Activated B cell treated with CpG ODN at 0.5 μM for 24 hours (primary cell): Measurements from ENCODE around the gene CDCA3. TPM values are rescaled to one million over a fixed set of nuclear protein-coding genes. Genes with fewer than 3 reads are reported as not detected.

Experiments used
- ATAC-seq: fragments of 200-7000 bp; cut with Tn5 transposase; one replicate; pipeline ENCODE4 v1.10.0; 2021; ENCODE audit warnings: low read depth, mild to moderate bottlenecking, moderate library complexity
- CTCF ChIA-PET: fragments of 350-600 bp; sonication (Branson Sonifier 250); formaldehyde crosslinking; loops from one replicate; lab custom pipeline; 2021; ENCODE audit warnings: antibody characterized with exemption; lab: Charles Lee
- POLR2A ChIA-PET: fragments of 350-600 bp; sonication (Branson Sonifier 250); formaldehyde crosslinking; loops from one replicate; lab custom pipeline; 2021; ENCODE audit warnings: antibody characterized with exemption; lab: Charles Lee
- DNase-seq: peaks from one replicate; pipeline ENCODE4 v3.0.0; 2022
- H3K27ac Mint-ChIP-seq: one replicate; pipeline ENCODE4 v1.8.0; 2020; ENCODE audit warnings: mixed read lengths
- H3K27me3 Mint-ChIP-seq: one replicate; pipeline ENCODE4 v1.8.0; 2021; ENCODE audit warnings: mixed read lengths
- H3K36me3 Mint-ChIP-seq: one replicate; pipeline ENCODE4 v1.8.0; 2021; ENCODE audit warnings: low read depth, mixed read lengths
- H3K4me1 Mint-ChIP-seq: one replicate; pipeline ENCODE4 v1.8.0; 2021; ENCODE audit warnings: mixed read lengths
- H3K4me3 Mint-ChIP-seq: one replicate; pipeline ENCODE4 v1.8.0; 2020; ENCODE audit warnings: mild to moderate bottlenecking, mixed read lengths
- H3K9me3 Mint-ChIP-seq: one replicate; pipeline ENCODE4 v1.8.0; 2020; ENCODE audit warnings: mixed read lengths
- CTCF ChIP-seq: fragments of 200-600 bp; IDR thresholded peaks from one replicate; pipeline ENCODE4 v1.8.0; 2022; ENCODE audit warnings: antibody characterized with exemption, mild to moderate bottlenecking
- intact Hi-C: fragments of 100-400 bp; cut with micrococcal nuclease; formaldehyde crosslinking; loops from one replicate; pipeline ENCODE4 v1.15.1; 2024
- total RNA-seq: library from RNA; stranded (reverse); gene quantifications from 2 replicates; pipeline ENCODE4 v1.2.3, GENCODE V29; 2022

CDCA3 gene
- total RNA-seq, 1 donor from 2014 or later, result 1.6 TPM

DNA sequence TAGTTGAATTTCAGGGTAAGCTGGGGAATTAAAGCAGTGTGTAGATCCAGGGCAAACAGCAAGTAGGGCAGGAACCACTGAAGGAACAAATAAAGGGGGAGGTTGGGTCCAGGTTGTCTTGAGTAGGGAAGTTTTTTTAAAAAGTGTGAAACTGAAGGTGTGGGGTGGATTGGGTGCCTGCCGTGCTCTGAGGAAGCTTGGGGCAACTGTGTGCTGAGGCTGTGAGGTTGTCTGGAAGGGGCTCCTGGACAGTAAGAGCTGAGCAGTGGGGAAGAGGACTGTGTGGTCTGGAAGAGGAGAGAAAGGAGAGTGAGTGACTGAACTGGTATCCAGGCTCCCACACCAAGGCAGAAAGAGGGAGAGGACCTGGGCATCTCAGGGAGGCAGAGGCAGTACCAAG lies 40.3 kb downstream of the CDCA3 start:
- no peak overlapping the region for H3K27ac Mint-ChIP-seq
- no peak overlapping the region for H3K4me3 Mint-ChIP-seq
- no peaks in the 10 kb centered on the region for H3K27me3 Mint-ChIP-seq
- DNase-seq, result no peak
- no peak for TF ChIP-seq CTCF
- H3K4me1 Mint-ChIP-seq, result peaks cover 12% of the 10 kb centered on the region
- ATAC-seq, result no peak
- no peaks in the 10 kb centered on the region for H3K9me3 Mint-ChIP-seq
- intact Hi-C loops, result no loop called here
- no peaks in the 10 kb centered on the region for H3K36me3 Mint-ChIP-seq
- CTCF ChIA-PET, result interaction anchor here (1.2 kb wide), 1 partner anchor 44 kb away, joined by 3 read pairs; no protein-coding TSS in a partner anchor
- POLR2A ChIA-PET, result no interaction called here

GRCh38 chr12:6809056-6809455 lies 42.0 kb downstream of the CDCA3 start:
- POLR2A ChIA-PET, result interaction anchor here (0.7 kb wide), 1 partner anchor 12 kb away, joined by 3 read pairs; no protein-coding TSS in a partner anchor
- Mint-ChIP-seq H3K27me3 (peaks cover 1% of the 10 kb centered on the region), H3K9me3 (no peaks in the 10 kb centered on the region), H3K4me3 (no peak overlapping the region), H3K4me1 (peaks cover 12% of the 10 kb centered on the region), H3K36me3 (no peaks in the 10 kb centered on the region), H3K27ac (no peak overlapping the region)
- DNase-seq, result no peak
- no peak for TF ChIP-seq CTCF
- no peak for ATAC-seq
- CTCF ChIA-PET, result no interaction called here
- intact Hi-C loops, result no loop called here

GRCh38 chr12:6807170-6807569 lies 43.9 kb downstream of the CDCA3 start:
- CTCF ChIA-PET, result no interaction called here

DNA sequence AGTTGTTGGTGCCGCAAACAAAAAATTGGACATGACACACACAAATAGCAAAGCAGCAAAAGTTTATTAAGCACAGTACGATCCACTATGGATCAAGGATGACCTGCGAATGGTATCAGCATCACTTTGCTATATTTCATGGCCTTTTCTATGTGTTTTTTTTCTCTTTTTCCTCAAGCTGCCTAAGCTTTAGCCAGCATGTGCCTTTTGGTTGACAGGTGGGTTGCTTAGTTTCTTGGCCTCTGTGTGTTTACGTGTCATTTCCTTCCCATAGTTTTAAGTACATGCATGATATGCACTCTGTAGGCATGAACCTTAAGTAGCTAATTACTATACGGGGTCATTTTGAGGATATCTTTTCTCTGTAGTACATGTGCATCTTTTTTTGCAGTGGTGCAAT lies 51.9 kb downstream of the CDCA3 start:
- peaks cover 30% of the 10 kb centered on the region for H3K27me3 Mint-ChIP-seq
- ChIA-PET CTCF (no interaction called here), POLR2A (no interaction called here)
- no peak overlapping the region for H3K27ac Mint-ChIP-seq
- no peaks in the 10 kb centered on the region for H3K9me3 Mint-ChIP-seq
- ATAC-seq, result no peak
- DNase-seq, result no peak
- H3K4me1 Mint-ChIP-seq, result no peaks in the 10 kb centered on the region
- H3K36me3 Mint-ChIP-seq, result no peaks in the 10 kb centered on the region
- no peak overlapping the region for H3K4me3 Mint-ChIP-seq
- intact Hi-C loops, result no loop called here
- no peak for TF ChIP-seq CTCF

More at GRCh38 chr12:6807170-6807569, 43.9 kb downstream of the CDCA3 start:
- POLR2A ChIA-PET, result no interaction called here
- Mint-ChIP-seq H3K27me3 (peaks cover 2% of the 10 kb centered on the region), H3K27ac (no peak overlapping the region), H3K36me3 (no peaks in the 10 kb centered on the region), H3K9me3 (no peaks in the 10 kb centered on the region), H3K4me1 (peaks cover 1% of the 10 kb centered on the region), H3K4me3 (no peak overlapping the region)
- DNase-seq (no peak), ATAC-seq (no peak)
- no peak for TF ChIP-seq CTCF
- intact Hi-C loops, result no loop called here

Other genes starting within 250 kb of the CDCA3 start
- gene CHD4, start 243.9 kb downstream of the CDCA3 start, total RNA-seq, result 342 and 345 TPM in 2 replicates
- gene LPAR5, start 215.3 kb downstream of the CDCA3 start, total RNA-seq, result 27.7 and 30.4 TPM in 2 replicates
- 5.4 and 7.7 TPM in 2 replicates for gene ACRBP, start 203.9 kb downstream of the CDCA3 start, total RNA-seq
- gene ING4, start 188.2 kb downstream of the CDCA3 start, total RNA-seq, result 31.6 and 39.2 TPM in 2 replicates
- gene ZNF384, start 161.9 kb downstream of the CDCA3 start, total RNA-seq, result 81.7 and 98.6 TPM in 2 replicates
- 0.24 and 0.40 TPM in 2 replicates for gene PIANP, start 150.5 kb downstream of the CDCA3 start, total RNA-seq
- gene COPS7A, start 127.2 kb downstream of the CDCA3 start, total RNA-seq, result 28.1 and 35.8 TPM in 2 replicates
- gene MLF2, start 98.1 kb downstream of the CDCA3 start, total RNA-seq, result 102 and 105 TPM in 2 replicates
- 4.8 and 6.4 TPM in 2 replicates for gene PTMS, start 84.9 kb downstream of the CDCA3 start, total RNA-seq
- 0.12 TPM in 1 of 2 replicates, not detected in the other for gene LAG3, start 78.8 kb downstream of the CDCA3 start, total RNA-seq
- 0.22 and 0.32 TPM in 2 replicates for gene CD4, start 61.8 kb downstream of the CDCA3 start, total RNA-seq
- not detected in 2 replicates for gene GPR162, start 29.5 kb downstream of the CDCA3 start, total RNA-seq
- gene P3H3, start 22.9 kb downstream of the CDCA3 start, total RNA-seq, result not detected in 2 replicates
- gene GNB3, start 10.4 kb downstream of the CDCA3 start, total RNA-seq, result 0.51 and 0.60 TPM in 2 replicates
- 108 and 110 TPM in 2 replicates for gene USP5, start 864 bp upstream of the CDCA3 start, total RNA-seq
- 306 and 318 TPM in 2 replicates for gene TPI1, start 16.2 kb upstream of the CDCA3 start, total RNA-seq
- 14.4 and 16.2 TPM in 2 replicates for gene SPSB2, start 22.0 kb upstream of the CDCA3 start, total RNA-seq
- gene LRRC23, start 53.5 kb upstream of the CDCA3 start, total RNA-seq, result 7.7 and 8.8 TPM in 2 replicates
- gene ENO2, start 63.3 kb upstream of the CDCA3 start, total RNA-seq, result 20.9 and 31.0 TPM in 2 replicates
- 42.8 and 50.9 TPM in 2 replicates for gene ATN1, start 76.7 kb upstream of the CDCA3 start, total RNA-seq
- gene RNU7-1, start 92.5 kb upstream of the CDCA3 start, total RNA-seq, result not detected in 2 replicates
- 54.8 and 63.4 TPM in 2 replicates for gene C12orf57, start 92.7 kb upstream of the CDCA3 start, total RNA-seq
- gene PTPN6, start 100.1 kb upstream of the CDCA3 start, total RNA-seq, result 371 and 393 TPM in 2 replicates
- gene PHB2, start 119.4 kb upstream of the CDCA3 start, total RNA-seq, result 240 and 255 TPM in 2 replicates
- gene EMG1, start 119.6 kb upstream of the CDCA3 start, total RNA-seq, result 89.2 and 91.1 TPM in 2 replicates
- 19.3 and 21.3 TPM in 2 replicates for gene LPCAT3, start 167.2 kb upstream of the CDCA3 start, total RNA-seq
- 0.71 and 1.6 TPM in 2 replicates for gene C1S, start 209.4 kb upstream of the CDCA3 start, total RNA-seq
- gene C1R, start 241.2 kb upstream of the CDCA3 start, total RNA-seq, result 0.54 and 0.78 TPM in 2 replicates